Stimulated activated memory B cell treated with anti-CD40 and anti-IgM and Interleukin-4, amounts not matched to agents 10 μg/mL and 1 μg/mL and 100 μg/mL, for 72 hours (primary cell): ENCODE measurements around the gene CTNNA1.

Experiments used
- ATAC-seq: fragments of 150-1000 bp; cut with Tn5 transposase; 2 replicates; pipeline ENCODE4 v1.10.0; 2021
- H3K27ac Mint-ChIP-seq: one replicate; pipeline ENCODE4 v1.8.0; 2022; ENCODE audit warnings: mild to moderate bottlenecking, mixed read lengths
- H3K27me3 Mint-ChIP-seq: one replicate; pipeline ENCODE4 v1.8.0; 2022; ENCODE audit warnings: mixed read lengths
- H3K36me3 Mint-ChIP-seq: one replicate; pipeline ENCODE4 v1.8.0; 2022; ENCODE audit warnings: mixed read lengths
- H3K4me1 Mint-ChIP-seq: one replicate; pipeline ENCODE4 v1.8.0; 2022; ENCODE audit warnings: mixed read lengths
- H3K4me3 Mint-ChIP-seq: one replicate; pipeline ENCODE4 v1.8.0; 2022; ENCODE audit warnings: mild to moderate bottlenecking, moderate library complexity, mixed read lengths
- H3K9me3 Mint-ChIP-seq: one replicate; pipeline ENCODE4 v1.8.0; 2022; ENCODE audit warnings: mixed read lengths

The CTNNA1 gene

GRCh38 chr5:138950421-138951031 lies 197.3 kb downstream of the CTNNA1 start:
- ATAC-seq, result no peak
- Mint-ChIP-seq H3K36me3 (peaks cover 12% of the 10 kb centered on the region), H3K27me3 (no peaks in the 10 kb centered on the region), H3K9me3 (no peaks in the 10 kb centered on the region), H3K27ac (no peak overlapping the region), H3K4me3 (no peak overlapping the region), H3K4me1 (peaks cover 21% of the 10 kb centered on the region)

- no peak for ATAC-seq
- H3K36me3 Mint-ChIP-seq, result peaks cover 11% of the 10 kb centered on the region
- peaks cover 21% of the 10 kb centered on the region for H3K4me1 Mint-ChIP-seq
- H3K4me3 Mint-ChIP-seq, result no peak overlapping the region
- no peaks in the 10 kb centered on the region for H3K27me3 Mint-ChIP-seq
- no peak overlapping the region for H3K27ac Mint-ChIP-seq
- H3K9me3 Mint-ChIP-seq, result no peaks in the 10 kb centered on the region
Measured at GRCh38 chr5:138951091-138951985, 198.1 kb downstream of the CTNNA1 start.

GRCh38 chr5:138951986-138952735 lies 198.9 kb downstream of the CTNNA1 start:
- Mint-ChIP-seq H3K4me3 (no peak overlapping the region), H3K36me3 (peaks cover 9% of the 10 kb centered on the region), H3K9me3 (no peaks in the 10 kb centered on the region), H3K27ac (no peak overlapping the region), H3K4me1 (peaks cover 21% of the 10 kb centered on the region), H3K27me3 (no peaks in the 10 kb centered on the region)
- no peak for ATAC-seq

GRCh38 chr5:138952962-138953361 lies 199.7 kb downstream of the CTNNA1 start:
- H3K27me3 Mint-ChIP-seq, result no peaks in the 10 kb centered on the region
- H3K4me1 Mint-ChIP-seq, result peaks cover 21% of the 10 kb centered on the region
- peaks cover 1% of the 10 kb centered on the region for H3K36me3 Mint-ChIP-seq
- no peak for ATAC-seq
- no peak overlapping the region for H3K4me3 Mint-ChIP-seq
- peak overlapping the region; percentile 63 for H3K27ac Mint-ChIP-seq
- H3K9me3 Mint-ChIP-seq, result no peaks in the 10 kb centered on the region

GRCh38 chr5:138953387-138954256 lies 200.4 kb downstream of the CTNNA1 start:
- Mint-ChIP-seq H3K27me3 (no peaks in the 10 kb centered on the region), H3K36me3 (no peaks in the 10 kb centered on the region), H3K4me1 (peaks cover 21% of the 10 kb centered on the region), H3K27ac (peak overlapping the region; percentile 63), H3K4me3 (no peak overlapping the region), H3K9me3 (no peaks in the 10 kb centered on the region)
- ATAC-seq, result peak; percentile 56

GRCh38 chr5:138954257-138955012 lies 201.2 kb downstream of the CTNNA1 start:
- Mint-ChIP-seq H3K4me1 (peaks cover 21% of the 10 kb centered on the region), H3K27me3 (no peaks in the 10 kb centered on the region), H3K4me3 (no peak overlapping the region), H3K9me3 (no peaks in the 10 kb centered on the region), H3K27ac (peak overlapping the region; percentile 63), H3K36me3 (no peaks in the 10 kb centered on the region)
- ATAC-seq, result no peak

GRCh38 chr5:138955013-138955660 lies 201.9 kb downstream of the CTNNA1 start:
- H3K36me3 Mint-ChIP-seq, result no peaks in the 10 kb centered on the region
- no peak overlapping the region for H3K27ac Mint-ChIP-seq
- no peak overlapping the region for H3K4me3 Mint-ChIP-seq
- no peak for ATAC-seq
- H3K9me3 Mint-ChIP-seq, result no peaks in the 10 kb centered on the region
- H3K4me1 Mint-ChIP-seq, result peaks cover 21% of the 10 kb centered on the region
- no peaks in the 10 kb centered on the region for H3K27me3 Mint-ChIP-seq

- Mint-ChIP-seq H3K4me3 (no peak overlapping the region), H3K4me1 (peaks cover 21% of the 10 kb centered on the region), H3K36me3 (no peaks in the 10 kb centered on the region), H3K27ac (no peak overlapping the region), H3K9me3 (no peaks in the 10 kb centered on the region), H3K27me3 (no peaks in the 10 kb centered on the region)
- no peak for ATAC-seq
Measured at GRCh38 chr5:138955671-138956295, 202.6 kb downstream of the CTNNA1 start.

GRCh38 chr5:138956801-138957200 lies 203.6 kb downstream of the CTNNA1 start:
- no peak for ATAC-seq
- Mint-ChIP-seq H3K9me3 (no peaks in the 10 kb centered on the region), H3K27me3 (no peaks in the 10 kb centered on the region), H3K4me1 (peaks cover 21% of the 10 kb centered on the region), H3K4me3 (no peak overlapping the region), H3K36me3 (no peaks in the 10 kb centered on the region), H3K27ac (no peak overlapping the region)

- Mint-ChIP-seq H3K36me3 (no peaks in the 10 kb centered on the region), H3K4me3 (no peak overlapping the region), H3K9me3 (no peaks in the 10 kb centered on the region), H3K27ac (no peak overlapping the region), H3K4me1 (no peaks in the 10 kb centered on the region), H3K27me3 (no peaks in the 10 kb centered on the region)
- ATAC-seq, result no peak
Measured at GRCh38 chr5:138960145-138960692, 207.0 kb downstream of the CTNNA1 start.

- H3K4me3 Mint-ChIP-seq, result no peak overlapping the region
Measured at GRCh38 chr5:138961221-138961620, 208.0 kb downstream of the CTNNA1 start.

GRCh38 chr5:138961729-138962128 lies 208.5 kb downstream of the CTNNA1 start:
- ATAC-seq, result no peak
- H3K27ac Mint-ChIP-seq, result no peak overlapping the region
- no peaks in the 10 kb centered on the region for H3K9me3 Mint-ChIP-seq
- H3K4me3 Mint-ChIP-seq, result no peak overlapping the region
- H3K4me1 Mint-ChIP-seq, result no peaks in the 10 kb centered on the region
- no peaks in the 10 kb centered on the region for H3K36me3 Mint-ChIP-seq
- H3K27me3 Mint-ChIP-seq, result no peaks in the 10 kb centered on the region

More at GRCh38 chr5:138961221-138961620, 208.0 kb downstream of the CTNNA1 start:
- Mint-ChIP-seq H3K27ac (no peak overlapping the region), H3K27me3 (no peaks in the 10 kb centered on the region), H3K36me3 (no peaks in the 10 kb centered on the region), H3K4me1 (no peaks in the 10 kb centered on the region), H3K9me3 (no peaks in the 10 kb centered on the region)
- ATAC-seq, result no peak
